IMR-90 (cell line): ENCODE data around the gene SLC9A9. TPM values are rescaled to one million over a fixed set of nuclear protein-coding genes. Genes with fewer than 3 reads are reported as not detected.

Source experiments
- ATAC-seq: fragments of 200-7000 bp; cut with Tn5 transposase; 2 replicates; pipeline ENCODE4 v1.9.1; 2020; ENCODE audit warnings: low read depth, mild to moderate bottlenecking, moderate library complexity
- BruUV-seq: library from RNA; stranded (reverse); fragments of 400-500 nt; replicated peaks from 2 replicates; lab custom pipeline; 2021; lab: Mats Ljungman, UMichigan
- CTCF ChIA-PET: fragments of 300-600 bp; formaldehyde crosslinking; extraction: SDS; loops from one replicate; lab custom pipeline; 2021; ENCODE audit warnings: antibody characterized with exemption; lab: Yijun Ruan, JAX
- POLR2A ChIA-PET: fragments of 300-600 bp; sonication (Branson Sonifier 250); formaldehyde crosslinking; loops from one replicate; lab custom pipeline; 2022; ENCODE audit warnings: antibody characterized with exemption; ENCODE audit not compliant: unreplicated experiment; lab: Charles Lee
- DNase-seq: peaks from one replicate; pipeline ENCODE4 v3.0.0; 2013
- H2AFZ ChIP-seq: replicated peaks from 2 replicates; pipeline ENCODE3; 2013; ENCODE audit warnings: low read length, mild to moderate bottlenecking; ENCODE audit not compliant: poor library complexity
- H2AK5ac ChIP-seq: 2 replicates; pipeline ENCODE4 v1.6.1; 2013; ENCODE audit warnings: low read depth, low read length, inconsistent platforms
- H2AK9ac ChIP-seq: replicated peaks from 2 replicates; pipeline ENCODE3; 2013; ENCODE audit warnings: mild to moderate bottlenecking, low read depth, low read length, moderate library complexity; ENCODE audit not compliant: poor library complexity
- H2BK120ac ChIP-seq: 2 replicates; pipeline ENCODE4 v1.6.1; 2013; ENCODE audit warnings: low read depth, low read length, inconsistent platforms
- H2BK15ac ChIP-seq: 3 replicates; pipeline ENCODE4 v1.6.1; 2013; ENCODE audit warnings: low read depth, low read length, inconsistent platforms
- H2BK20ac ChIP-seq: 2 replicates; pipeline ENCODE4 v1.6.1; 2013; ENCODE audit warnings: low read depth, mild to moderate bottlenecking, inconsistent platforms, low read length, moderate library complexity
- H2BK5ac ChIP-seq: 2 replicates; pipeline ENCODE4 v1.6.1; 2013; ENCODE audit warnings: mild to moderate bottlenecking, low read depth, low read length, inconsistent platforms; ENCODE audit not compliant: poor library complexity, severe bottlenecking
- H3K14ac ChIP-seq: replicated peaks from 2 replicates; pipeline ENCODE4 v1.6.1; 2013; ENCODE audit warnings: low read depth, low read length, inconsistent platforms
- H3K18ac ChIP-seq: 2 replicates; pipeline ENCODE4 v1.6.1; 2013; ENCODE audit warnings: low read depth, low read length, control low read depth
- H3K23ac ChIP-seq: 2 replicates; pipeline ENCODE4 v1.6.1; 2013; ENCODE audit warnings: low read depth, low read length, inconsistent platforms
- H3K27ac ChIP-seq: 2 replicates; pipeline ENCODE4 v1.5.1; 2013; ENCODE audit warnings: mild to moderate bottlenecking, control low read depth, low read length; ENCODE audit not compliant: insufficient read depth
- H3K27me3 ChIP-seq: 2 replicates; pipeline ENCODE4 v1.6.1; 2013; ENCODE audit warnings: low read length; ENCODE audit not compliant: control insufficient read depth, insufficient read depth
- H3K36me3 ChIP-seq: 2 replicates; pipeline ENCODE4 v1.6.1; 2013; ENCODE audit warnings: low read length, mixed read lengths; ENCODE audit not compliant: control insufficient read depth, insufficient read depth
- H3K4ac ChIP-seq: 2 replicates; pipeline ENCODE4 v1.6.1; 2013; ENCODE audit warnings: low read depth, low read length, inconsistent platforms
- H3K4me1 ChIP-seq: 2 replicates; pipeline ENCODE4 v1.6.1; 2013; ENCODE audit warnings: low read length, mixed read lengths; ENCODE audit not compliant: control insufficient read depth, insufficient read depth
- H3K4me2 ChIP-seq: 2 replicates; pipeline ENCODE4 v1.6.1; 2013; ENCODE audit warnings: low read depth, mild to moderate bottlenecking, control low read depth, low read length, moderate library complexity
- H3K4me3 ChIP-seq: 2 replicates; pipeline ENCODE4 v1.5.1; 2013; ENCODE audit warnings: low read depth, mild to moderate bottlenecking, control low read depth, low read length, moderate library complexity; ENCODE audit not compliant: insufficient read depth
- H3K56ac ChIP-seq: 2 replicates; pipeline ENCODE4 v1.6.1; 2013; ENCODE audit warnings: low read length, inconsistent platforms; ENCODE audit not compliant: insufficient read depth; ENCODE audit errors: extremely low read depth
- H3K79me1 ChIP-seq, 2 experiments: 2 replicates each; pipeline ENCODE4 v1.6.1; 2013; ENCODE audit warnings: low read length in 2 of 2, inconsistent platforms in 1 of 2, low read depth in 1 of 2
- H3K9ac ChIP-seq: 2 replicates; pipeline ENCODE4 v1.6.1; 2013; ENCODE audit warnings: low read depth, low read length, control low read depth
- H3K9me1 ChIP-seq: 2 replicates; pipeline ENCODE4 v1.6.1; 2013; ENCODE audit warnings: low read length, inconsistent platforms; ENCODE audit not compliant: insufficient read depth
- H3K9me3 ChIP-seq: 2 replicates; pipeline ENCODE4 v1.6.1; 2013; ENCODE audit warnings: low read length; ENCODE audit not compliant: control insufficient read depth, insufficient read depth
- H4K20me1 ChIP-seq: 2 replicates; pipeline ENCODE4 v1.6.1; 2013; ENCODE audit warnings: low read length, inconsistent platforms; ENCODE audit not compliant: insufficient read depth
- H4K5ac ChIP-seq: 2 replicates; pipeline ENCODE4 v1.6.1; 2013; ENCODE audit warnings: mild to moderate bottlenecking, low read depth, low read length, control low read depth
- H4K8ac ChIP-seq, 2 experiments: 2 replicates each; pipeline ENCODE4 v1.6.1; 2013; ENCODE audit warnings: low read depth in 2 of 2, low read length in 2 of 2, control low read depth in 1 of 2, inconsistent platforms in 1 of 2
- H4K91ac ChIP-seq: 2 replicates; pipeline ENCODE4 v1.6.1; 2013; ENCODE audit warnings: low read depth, low read length, inconsistent platforms; ENCODE audit not compliant: insufficient read depth
- CHD1 ChIP-seq: IDR thresholded peaks from 2 replicates; pipeline ENCODE4 v1.6.1; 2012; ENCODE audit warnings: low read depth, low read length, improper control_type of control experiment
- POLR2A ChIP-seq: IDR thresholded peaks from 2 replicates; pipeline ENCODE4 v1.6.1; 2012; ENCODE audit warnings: mild to moderate bottlenecking, low read depth, low read length
- RCOR1 ChIP-seq: IDR thresholded peaks from 2 replicates; pipeline ENCODE4 v1.6.1; 2012; ENCODE audit warnings: mild to moderate bottlenecking, low read length, improper control_type of control experiment; ENCODE audit not compliant: insufficient replicate concordance
- WGBS, 2 experiments: methylation state at CpG; one replicate each; pipeline versions ENCODE4 v1.1.5 to v1.1.7; 2013; ENCODE audit warnings: missing lambda C conversion rate in 2 of 2; ENCODE audit not compliant: insufficient read length in 1 of 2; ENCODE audit errors: extremely low coverage in 2 of 2; 5-methylcytosine and 5-hydroxymethylcytosine counted together
- dilution Hi-C: fragments of 300-500 bp; cut with HindIII; formaldehyde crosslinking; loops from one replicate; pipeline ENCODE4 v1.14.3; 2018; ENCODE audit warnings: low sequenced_read_pairs; ENCODE audit not compliant: unreplicated experiment
- in situ Hi-C: fragments of 300-500 bp; cut with MboI; formaldehyde crosslinking; loops from 3 replicates; pipeline ENCODE4 v1.14.3; 2019; ENCODE audit warnings: low sequenced_read_pairs, inconsistent platforms, mixed read lengths
- intact Hi-C: fragments of 100-400 bp; cut with micrococcal nuclease; formaldehyde crosslinking; loops from 2 replicates; pipeline ENCODE4 v1.10.0; 2022
- polyA plus RNA-seq, 3 experiments: library from polyadenylated mRNA; depleted of rRNA; stranded (reverse); fragments of >200 nt; gene quantifications; 2 replicates each; pipeline ENCODE4 v1.2.3, GENCODE V29; 2012; ENCODE audit warnings: low replicate concordance in 1 of 3
- total RNA-seq: library from RNA; depleted of rRNA; stranded (reverse); fragments of >200 nt; gene quantifications from 2 replicates; pipeline ENCODE4 v1.2.3, GENCODE V29; 2012

SLC9A9 gene
- total and polyA plus RNA-seq, 2 of the 4 experiments (the other 2 are of a cell fraction) = 1.4 to 2.3 TPM

- Histone ChIP-seq H3K9me1 (no peaks in the 10 kb centered on the region), H4K20me1 (no peaks in the 10 kb centered on the region), H3K9me3 (0 out of 2 replicates have a peak, but pooled peaks cover 3% of the 10 kb centered on the region), H3K4ac (no peak overlapping the region), H3K79me1 (no peaks in the 10 kb centered on the region), H2BK15ac (no peak overlapping the region), H3K36me3 (no peaks in the 10 kb centered on the region), H3K9ac (no peak overlapping the region), H3K4me2 (no peak overlapping the region), H3K56ac (no peak overlapping the region), H2BK5ac (no peak overlapping the region), H2BK120ac (no peak overlapping the region), H2AK5ac (no peak overlapping the region), H4K91ac (no peak overlapping the region), H2AFZ (no peak overlapping the region), H4K5ac (no peak overlapping the region), H3K4me1 (no peaks in the 10 kb centered on the region), H3K4me3 (no peak overlapping the region), H4K8ac (no peak overlapping the region), H2BK20ac (no peak overlapping the region), H3K27me3 (no peaks in the 10 kb centered on the region), H3K23ac (no peak overlapping the region), H3K14ac (no peak overlapping the region), H3K27ac (no peak overlapping the region), H3K18ac (no peak overlapping the region), H2AK9ac (no peak overlapping the region)
- TF ChIP-seq CHD1 (no peak), POLR2A (no peak), RCOR1 (no peak)
- ChIA-PET POLR2A (no interaction called here), CTCF (no interaction called here)
- in situ Hi-C loops = no loop called here
- ATAC-seq (no peak), DNase-seq (no peak)
- intact Hi-C loops = no loop called here
- BruUV-seq = no TSS peak
- dilution Hi-C loops = no loop called here
- no CpG with 5 or more reads among the region's 2 CpGs for WGBS, 2 experiments
Measured at GRCh38 chr3:143562789-143563188, 285.5 kb downstream of the SLC9A9 start.
